RWPE2 (cell line): Measurements from ENCODE around the gene PIM3.

ENCODE experiments used
- ATAC-seq: fragments of 200-7000 bp; cut with Tn5 transposase; 3 replicates; pipeline ENCODE4 v1.9.1; 2021; ENCODE audit warnings: low read depth
- DNase-seq: peaks from one replicate; pipeline ENCODE4 v3.0.0-alpha.2; 2020; ENCODE audit warnings: low spot score
- H3K27ac ChIP-seq: fragments of 450-650 bp; 2 replicates; pipeline ENCODE4 v1.5.1; 2017; ENCODE audit warnings: mild to moderate bottlenecking; ENCODE audit not compliant: poor library complexity, severe bottlenecking
- H3K27me3 ChIP-seq: fragments of 250-450 bp; sonication (Bioruptor Pico); 2 replicates; pipeline ENCODE4 v1.5.1; 2021; ENCODE audit warnings: mild to moderate bottlenecking, moderate library complexity; ENCODE audit not compliant: insufficient read depth, poor library complexity, severe bottlenecking
- H3K36me3 ChIP-seq: fragments of 250-450 bp; sonication (Bioruptor Pico); 2 replicates; pipeline ENCODE4 v1.5.1; 2020; ENCODE audit warnings: low read depth, mild to moderate bottlenecking, moderate library complexity
- H3K4me1 ChIP-seq: fragments of 250-450 bp; sonication (Bioruptor Pico); 2 replicates; pipeline ENCODE4 v1.5.1; 2021; ENCODE audit warnings: mild to moderate bottlenecking, moderate library complexity; ENCODE audit not compliant: insufficient read depth, poor library complexity, severe bottlenecking
- H3K4me3 ChIP-seq: fragments of 250-450 bp; sonication (Bioruptor Pico); 2 replicates; pipeline ENCODE4 v1.5.1; 2021; ENCODE audit warnings: mild to moderate bottlenecking, moderate library complexity; ENCODE audit not compliant: severe bottlenecking
- H3K9me3 ChIP-seq: fragments of 250-450 bp; sonication (Bioruptor Pico); 2 replicates; pipeline ENCODE4 v1.5.1; 2021; ENCODE audit warnings: mild to moderate bottlenecking, moderate library complexity; ENCODE audit not compliant: severe bottlenecking
- CTCF ChIP-seq: fragments of 450-650 bp; IDR thresholded peaks from one replicate; pipeline ENCODE4 v1.5.1; 2017; ENCODE audit warnings: mild to moderate bottlenecking, moderate library complexity; ENCODE audit not compliant: poor library complexity, severe bottlenecking

PIM3 gene

GRCh38 chr22:49950396-49950994 is 10.1 kb upstream of the PIM3 start:
- Histone ChIP-seq H3K27me3 (no peaks in the 10 kb centered on the region), H3K9me3 (no peaks in the 10 kb centered on the region), H3K27ac (peak overlapping the region; percentile 87), H3K4me1 (peaks cover 48% of the 10 kb centered on the region), H3K4me3 (no peak overlapping the region), H3K36me3 (no peaks in the 10 kb centered on the region)
- ATAC-seq: no peak
- DNase-seq: no peak
- TF ChIP-seq CTCF: no peak

GRCh38 chr22:49951000-49951677 is 9.4 kb upstream of the PIM3 start:
- H3K4me3 ChIP-seq: no peak overlapping the region
- no peaks in the 10 kb centered on the region for H3K27me3 ChIP-seq
- peaks cover 48% of the 10 kb centered on the region for H3K4me1 ChIP-seq
- no peaks in the 10 kb centered on the region for H3K9me3 ChIP-seq
- TF ChIP-seq CTCF: no peak
- peak; percentile 90 for DNase-seq
- peak overlapping the region; percentile 87 for H3K27ac ChIP-seq
- ATAC-seq: peak; percentile 61
- H3K36me3 ChIP-seq: no peaks in the 10 kb centered on the region

GRCh38 chr22:49951678-49951985 is 8.9 kb upstream of the PIM3 start:
- no peak for DNase-seq
- Histone ChIP-seq H3K9me3 (no peaks in the 10 kb centered on the region), H3K4me1 (peaks cover 47% of the 10 kb centered on the region), H3K27ac (peak overlapping the region; percentile 87), H3K4me3 (no peak overlapping the region), H3K36me3 (no peaks in the 10 kb centered on the region), H3K27me3 (no peaks in the 10 kb centered on the region)
- no peak for TF ChIP-seq CTCF
- ATAC-seq: no peak

- Histone ChIP-seq H3K27me3 (no peaks in the 10 kb centered on the region), H3K36me3 (no peaks in the 10 kb centered on the region), H3K4me1 (peaks cover 45% of the 10 kb centered on the region), H3K27ac (peak overlapping the region; percentile 87), H3K4me3 (no peak overlapping the region), H3K9me3 (no peaks in the 10 kb centered on the region)
- TF ChIP-seq CTCF: no peak
- ATAC-seq (peak; percentile 46), DNase-seq (no peak)
These were observed 8.3 kb upstream of the PIM3 start for GRCh38 chr22:49951986-49952896.
